GM18858 (cell line): Measurements from ENCODE around the gene TMPRSS6.

ENCODE experiments used
- ATAC-seq: cut with Tn5 transposase; IDR thresholded peaks from one replicate; pipeline ENCODE4 v1.9.1; 2021; ENCODE audit not compliant: unreplicated experiment

The TMPRSS6 gene

DNA sequence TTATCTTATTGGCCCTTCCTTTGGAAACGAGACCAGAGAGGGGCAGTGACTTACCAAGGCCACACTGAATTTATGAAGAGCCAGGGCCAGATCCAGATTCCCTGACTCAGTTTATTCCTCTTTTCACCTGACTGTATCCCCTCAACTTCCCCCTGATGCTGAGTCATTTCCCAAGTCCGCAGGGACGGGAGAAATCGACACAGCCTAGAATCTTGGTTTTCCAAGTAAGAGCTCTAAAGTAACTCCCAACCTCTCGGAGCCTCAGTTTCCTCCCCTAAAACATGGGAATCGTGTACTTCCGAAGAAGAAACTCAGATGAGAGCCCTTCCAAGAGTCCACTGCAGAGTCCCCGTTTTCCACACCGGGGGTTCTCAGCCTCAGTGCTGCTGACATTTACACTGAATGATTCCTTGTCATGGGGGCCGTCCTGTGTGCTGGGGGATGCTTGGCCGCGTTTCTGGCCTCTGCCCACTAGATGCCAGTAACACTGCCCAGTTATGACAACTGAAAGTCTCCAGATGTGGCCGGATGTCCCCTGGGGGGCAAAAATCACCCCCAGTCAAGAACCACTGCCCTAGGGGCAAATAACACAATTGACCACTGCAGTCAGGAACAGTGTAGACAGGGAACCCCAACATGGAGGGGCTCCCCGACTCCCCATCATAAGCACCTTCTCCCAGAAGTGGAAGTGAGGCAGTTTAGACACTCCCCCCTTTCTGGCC, 78.8 kb downstream of the TMPRSS6 start:
- ATAC-seq, result no peak

GRCh38 chr22:37028692-37029674, 80.5 kb downstream of the TMPRSS6 start:
- ATAC-seq, result no peak

DNA sequence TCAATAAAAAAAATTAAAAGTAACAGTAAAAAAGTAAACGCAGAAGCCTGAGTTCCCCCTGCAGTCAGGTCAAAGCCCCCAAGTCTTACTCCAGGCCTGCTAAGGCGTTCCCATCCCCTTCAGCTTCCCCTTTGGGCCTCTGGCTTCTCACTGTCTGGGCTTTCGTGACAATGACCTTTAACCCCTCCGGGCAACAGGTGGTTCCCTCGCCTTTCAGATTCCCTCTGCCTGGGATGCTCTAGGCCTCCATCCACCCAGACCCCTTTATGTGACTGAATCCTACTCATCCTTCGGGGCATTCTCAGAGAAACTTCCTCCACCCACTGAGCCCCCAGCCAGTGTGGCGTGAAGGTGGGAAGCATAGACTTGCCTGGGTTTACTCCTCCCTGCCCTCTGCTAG, 82.0 kb downstream of the TMPRSS6 start:
- ATAC-seq, result no peak

DNA sequence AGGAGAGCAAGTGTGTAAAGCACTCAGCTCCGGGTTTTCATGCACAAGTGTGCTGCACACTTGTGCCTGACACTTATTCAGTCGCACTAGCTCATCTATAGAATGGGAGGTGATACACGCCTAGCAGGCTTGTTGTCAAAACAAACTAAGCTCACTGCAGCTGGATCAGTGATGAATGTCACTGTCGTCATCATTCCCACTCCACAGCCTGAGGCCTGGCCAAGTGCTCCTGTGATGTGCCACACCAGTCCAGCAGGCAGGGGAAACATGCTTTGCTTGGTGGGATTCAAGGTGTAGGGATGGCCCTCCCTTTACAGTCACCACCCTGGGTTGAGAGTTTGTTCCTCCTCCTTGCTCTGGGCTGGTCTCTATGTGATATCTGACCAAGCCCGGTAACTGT, 83.2 kb downstream of the TMPRSS6 start:
- no peak for ATAC-seq

DNA sequence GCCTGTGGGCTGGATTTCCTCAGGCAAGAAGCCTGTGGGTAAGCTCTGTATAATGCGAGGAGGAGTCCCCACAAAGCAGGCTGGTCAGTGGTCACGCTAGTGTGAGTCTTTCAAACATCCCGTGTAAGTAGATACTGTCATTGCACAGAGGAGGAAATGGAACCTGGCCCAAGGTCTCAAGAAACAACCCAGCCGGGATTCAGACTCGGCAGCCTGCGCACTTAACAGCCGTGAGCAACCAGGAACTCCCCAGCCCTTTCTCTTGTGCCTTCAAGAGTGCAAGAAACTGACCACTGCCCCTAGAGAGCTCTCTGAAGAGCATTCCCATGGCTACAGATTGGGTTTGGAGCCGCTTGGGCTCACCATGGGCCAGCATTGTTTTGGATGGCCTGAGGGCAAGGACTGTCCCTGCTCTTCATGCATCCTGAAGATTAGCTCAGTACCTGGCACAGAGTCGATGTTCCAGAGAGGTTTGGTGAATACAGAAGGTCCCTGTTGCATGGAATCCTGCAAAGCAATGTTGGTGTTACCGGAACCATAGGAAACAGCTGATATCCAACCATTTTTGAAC, 83.9 kb downstream of the TMPRSS6 start:
- ATAC-seq, result no peak

- no peak for ATAC-seq
Measured at GRCh38 chr22:37024339-37025157, 85.0 kb downstream of the TMPRSS6 start.

- no peak for ATAC-seq
Measured at GRCh38 chr22:37023743-37024338, 85.7 kb downstream of the TMPRSS6 start.

DNA sequence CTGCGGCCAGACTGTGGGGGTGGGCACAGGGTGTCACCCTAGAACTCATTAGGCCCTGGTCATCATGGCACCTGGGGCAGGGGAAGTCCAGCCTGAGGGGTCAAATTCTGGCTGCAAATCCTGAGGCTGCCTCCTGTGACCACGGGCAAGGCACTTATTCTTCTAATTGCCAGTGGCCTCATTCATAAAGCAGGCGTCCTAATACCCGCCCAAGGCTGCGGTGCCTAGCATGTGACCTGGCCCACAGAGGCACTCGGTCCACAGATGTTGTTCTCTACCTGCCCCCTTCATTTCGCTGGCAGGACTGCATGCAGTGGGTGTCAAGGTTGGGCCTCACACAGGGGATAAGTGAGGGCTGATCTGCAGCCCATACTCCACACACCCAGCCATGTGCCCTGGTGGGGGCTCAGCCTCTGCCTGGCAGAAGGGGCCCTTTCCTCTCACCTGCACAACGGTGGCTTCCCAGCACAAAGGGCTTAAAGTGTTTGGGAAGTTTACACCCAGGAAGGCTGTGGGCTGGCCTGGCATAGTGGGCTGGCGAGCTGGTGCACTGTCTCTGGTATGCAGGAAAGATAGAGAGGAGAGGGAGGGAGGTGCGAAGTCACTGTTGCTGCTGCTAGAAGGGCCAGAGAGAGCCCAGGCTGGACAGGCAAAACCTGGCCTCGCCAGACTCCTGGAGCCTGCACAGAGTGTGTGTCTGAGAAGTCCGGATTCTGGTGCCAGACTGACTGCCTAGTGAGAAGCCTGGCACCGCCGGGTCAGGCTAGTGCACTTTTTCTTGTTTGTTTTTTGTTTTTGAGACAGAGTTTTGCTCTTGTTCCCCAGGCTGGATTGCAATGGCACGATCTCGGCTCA, 86.8 kb downstream of the TMPRSS6 start:
- ATAC-seq, result no peak

GRCh38 chr22:37021710-37022482, 87.6 kb downstream of the TMPRSS6 start:
- ATAC-seq, result no peak

DNA sequence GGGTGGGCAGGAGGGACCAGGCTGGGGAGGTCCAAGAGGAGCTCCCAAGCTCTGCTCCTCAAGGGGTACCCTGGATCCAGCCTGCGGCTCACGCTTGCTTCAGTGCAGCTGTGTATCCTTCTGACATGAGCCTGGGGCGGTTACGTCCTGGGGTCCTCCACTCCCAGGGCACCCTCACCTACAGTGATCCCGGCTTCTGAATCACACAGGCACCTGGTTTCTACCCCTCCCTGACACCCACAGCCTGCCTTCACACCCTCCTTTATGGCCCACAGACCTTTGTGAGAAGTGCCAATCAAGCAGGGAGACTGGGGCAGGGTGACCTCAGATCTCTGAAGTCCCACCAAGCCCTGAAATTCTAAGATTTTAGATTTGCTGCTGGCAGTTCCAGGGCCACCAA, 88.5 kb downstream of the TMPRSS6 start:
- ATAC-seq, result no peak

GRCh38 chr22:37020192-37020479, 89.4 kb downstream of the TMPRSS6 start:
- ATAC-seq, result no peak

DNA sequence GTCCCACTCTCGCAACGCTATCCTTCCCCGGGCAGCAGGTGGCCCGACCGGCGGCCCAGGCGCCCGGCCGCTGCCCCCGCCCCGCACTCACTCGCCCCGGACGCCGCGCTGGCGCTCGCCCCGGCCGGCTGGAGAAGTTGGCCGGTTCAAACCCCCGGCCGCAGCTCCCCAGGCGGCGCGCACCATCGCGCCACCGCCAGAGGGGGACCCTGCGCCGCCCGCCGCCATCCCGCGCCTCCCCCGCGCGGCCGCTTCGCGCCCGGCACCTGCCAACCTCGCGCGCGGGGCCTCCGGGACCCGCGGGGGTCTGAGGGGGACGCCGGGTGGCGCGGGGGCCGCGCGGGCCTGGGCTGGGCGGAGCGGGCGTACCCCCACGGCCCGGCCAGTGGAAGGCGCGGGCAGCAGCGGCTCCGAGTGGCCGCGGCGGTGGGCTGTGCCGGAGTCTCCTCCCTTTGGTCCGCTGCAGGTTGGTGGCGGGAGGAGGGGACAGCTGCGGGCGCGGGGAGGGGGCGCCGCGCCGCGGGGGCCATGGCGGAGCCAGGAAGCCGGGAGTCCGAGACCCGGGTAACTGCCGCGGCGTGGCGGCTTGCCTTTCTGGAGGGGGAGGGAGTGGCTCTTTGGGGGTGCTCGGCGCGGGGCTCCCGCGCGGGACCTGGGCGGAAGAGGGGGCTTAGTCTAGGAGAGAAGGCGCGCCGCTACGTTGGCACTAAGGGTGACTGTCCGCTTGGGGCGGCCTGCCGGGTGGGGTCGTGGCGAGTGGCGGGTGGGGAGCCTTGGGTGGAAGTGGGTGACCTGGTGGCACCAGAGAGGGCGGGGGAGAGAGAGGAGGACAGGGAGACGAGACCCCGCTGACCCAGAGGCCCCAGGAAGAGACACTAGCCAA, 90.0 kb downstream of the TMPRSS6 start, which contains the start of the genes MPST and TST:
Gene MPST (plus strand): TSS at position 434 of the 883 bp plus-strand sequence. CDS start 95 bp downstream, at position 529.
Gene TST (minus strand): TSS at position 139 of the 883 bp plus-strand sequence. CDS start 715 bp downstream, outside the sequence.
- ATAC-seq, result no peak

- ATAC-seq, result no peak
Measured at GRCh38 chr22:37018815-37019308, 90.7 kb downstream of the TMPRSS6 start.

DNA sequence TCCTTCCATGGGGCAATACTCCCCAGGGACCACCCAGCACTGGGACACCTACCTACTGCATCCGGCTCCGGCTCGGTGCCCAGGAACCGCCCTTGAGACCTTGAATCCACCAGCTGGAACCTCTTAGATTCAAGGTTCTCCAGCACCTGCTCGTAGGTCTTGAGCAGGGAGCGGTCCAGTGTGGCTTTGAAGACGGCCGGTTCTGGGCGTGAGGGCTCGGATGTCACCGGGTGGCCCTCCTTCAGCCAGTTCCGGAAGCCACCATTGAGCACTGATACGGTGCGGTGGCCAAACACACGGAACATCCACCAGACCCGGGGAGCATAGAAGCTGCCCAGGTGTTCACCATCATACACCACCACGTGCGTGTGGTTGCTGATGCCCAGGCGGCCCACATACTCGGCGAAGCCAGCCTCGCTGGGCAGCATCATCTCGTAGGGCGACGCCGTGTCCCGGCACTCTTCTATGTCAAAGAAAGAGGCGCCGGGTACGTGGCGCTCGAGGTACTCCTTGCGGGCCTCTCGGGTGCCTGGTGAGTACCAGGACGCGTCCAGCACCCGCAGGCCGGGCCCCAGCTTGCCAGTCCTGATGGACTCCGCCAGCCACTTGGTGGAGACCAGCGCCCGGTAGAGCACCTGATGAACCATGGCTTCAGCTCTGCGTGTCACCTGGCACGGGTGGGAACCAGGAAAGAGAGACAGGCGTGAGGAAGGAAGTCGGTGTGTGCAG, 91.3 kb downstream of the TMPRSS6 start:
- ATAC-seq, result no peak

- no peak for ATAC-seq
Measured at GRCh38 chr22:37017356-37017755, 92.2 kb downstream of the TMPRSS6 start.

DNA sequence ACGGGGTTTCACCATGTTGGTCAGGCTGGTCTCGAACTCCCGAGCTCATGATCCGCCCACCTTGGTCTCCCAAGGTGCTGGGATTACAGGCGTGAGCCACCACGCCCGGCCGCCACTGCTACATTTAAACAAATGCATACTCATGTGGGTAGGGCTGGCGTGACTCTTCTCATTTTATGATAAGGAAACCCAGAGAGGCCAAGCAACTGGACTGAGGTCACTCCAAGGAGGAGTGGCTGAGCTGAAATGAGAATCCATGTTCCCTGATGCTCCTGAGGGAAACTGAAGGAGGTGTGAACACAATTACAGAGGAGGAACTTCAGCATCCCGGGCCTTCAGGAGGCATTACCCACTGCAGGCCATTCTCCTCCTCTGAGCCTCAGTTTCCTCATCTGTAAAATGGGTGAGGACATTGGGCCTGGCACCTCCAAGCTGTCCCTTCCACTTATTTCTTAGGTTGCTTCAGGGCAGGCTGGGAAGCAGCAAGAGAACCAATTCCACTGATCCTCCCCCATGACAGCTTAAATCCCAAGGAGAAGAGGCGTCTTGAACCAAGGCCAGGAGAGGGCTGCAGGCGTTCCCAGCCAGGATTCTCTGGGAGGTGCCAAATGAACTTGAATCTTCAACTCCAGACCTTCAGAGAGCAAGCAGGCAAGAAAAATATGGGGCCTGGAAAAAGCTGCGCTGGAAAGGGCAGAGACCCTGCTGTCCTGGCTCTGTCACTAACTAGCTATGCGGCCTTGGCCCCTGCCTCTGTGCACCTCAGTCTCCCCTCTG, 93.2 kb downstream of the TMPRSS6 start:
- no peak for ATAC-seq
